Measurements from ENCODE around the gene ABCA1.

GRCh38 chr9:104774132-104774531, 153.8 kb downstream of the ABCA1 start:
- TF ChIP-seq, protein P1, sequence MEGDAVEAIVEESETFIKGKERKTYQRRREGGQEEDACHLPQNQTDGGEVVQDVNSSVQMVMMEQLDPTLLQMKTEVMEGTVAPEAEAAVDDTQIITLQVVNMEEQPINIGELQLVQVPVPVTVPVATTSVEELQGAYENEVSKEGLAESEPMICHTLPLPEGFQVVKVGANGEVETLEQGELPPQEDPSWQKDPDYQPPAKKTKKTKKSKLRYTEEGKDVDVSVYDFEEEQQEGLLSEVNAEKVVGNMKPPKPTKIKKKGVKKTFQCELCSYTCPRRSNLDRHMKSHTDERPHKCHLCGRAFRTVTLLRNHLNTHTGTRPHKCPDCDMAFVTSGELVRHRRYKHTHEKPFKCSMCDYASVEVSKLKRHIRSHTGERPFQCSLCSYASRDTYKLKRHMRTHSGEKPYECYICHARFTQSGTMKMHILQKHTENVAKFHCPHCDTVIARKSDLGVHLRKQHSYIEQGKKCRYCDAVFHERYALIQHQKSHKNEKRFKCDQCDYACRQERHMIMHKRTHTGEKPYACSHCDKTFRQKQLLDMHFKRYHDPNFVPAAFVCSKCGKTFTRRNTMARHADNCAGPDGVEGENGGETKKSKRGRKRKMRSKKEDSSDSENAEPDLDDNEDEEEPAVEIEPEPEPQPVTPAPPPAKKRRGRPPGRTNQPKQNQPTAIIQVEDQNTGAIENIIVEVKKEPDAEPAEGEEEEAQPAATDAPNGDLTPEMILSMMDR (conservative IDR thresholded peaks at IDR 0.05; ENCODE audit: low read depth, low read length), result no peak
- TF ChIP-seq USF2 (IDR thresholded peaks at IDR 0.05; ENCODE audit: low read depth, low read length) (no peak), RFX5 (IDR thresholded peaks at IDR 0.05; ENCODE audit: low read depth, low read length) (no peak), MXI1 (IDR thresholded peaks at IDR 0.05; ENCODE audit: borderline replicate concordance, low read depth, low read length) (no peak), MAFK (IDR thresholded peaks at IDR 0.05; ENCODE audit: low read depth, low read length) (no peak), CEBPB (IDR thresholded peaks at IDR 0.05; ENCODE audit: low read depth, low read length) (no peak), RCOR1 (IDR thresholded peaks at IDR 0.05; ENCODE audit: insufficient replicate concordance, low read length) (no peak), POLR2A (IDR thresholded peaks at IDR 0.05; ENCODE audit: low read depth, low read length) (no peak), RAD21 (IDR thresholded peaks at IDR 0.05; ENCODE audit: low read length) (no peak)
